GM12878 (cell line): ENCODE results near the gene UBE2E2. TPM values are rescaled to one million over a fixed set of nuclear protein-coding genes. Genes with fewer than 3 reads are reported as not detected.

Source experiments
- ATAC-seq: fragments of 200-7000 bp; cut with Tn5 transposase; 3 replicates; pipeline ENCODE4 v1.9.1; 2020; ENCODE audit warnings: mild to moderate bottlenecking, moderate library complexity
- BruUV-seq: library from RNA; stranded (reverse); fragments of 400-500 nt; replicated peaks from 2 replicates; lab custom pipeline; 2021; lab: Mats Ljungman, UMichigan
- CTCF ChIA-PET: fragments of 300-600 bp; sonication (Branson Sonifier 250); formaldehyde crosslinking; extraction: SDS; loops from one replicate; lab custom pipeline; 2021; ENCODE audit warnings: inconsistent platforms; lab: Yijun Ruan, JAX
- POLR2A ChIA-PET: fragments of 350-600 bp; formaldehyde crosslinking; extraction: SDS; loops from one replicate; lab custom pipeline; 2021; ENCODE audit warnings: inconsistent platforms; lab: Charles Lee
- RAD21 ChIA-PET: fragments of 300-600 bp; sonication (Branson Sonifier 250); formaldehyde crosslinking; loops from one replicate; lab custom pipeline; 2023; ENCODE audit warnings: antibody characterized with exemption; ENCODE audit not compliant: unreplicated experiment; lab: Charles Lee
- SMC1A ChIA-PET: fragments of 300-600 bp; sonication (Branson Sonifier 250); formaldehyde crosslinking; loops from one replicate; lab custom pipeline; 2023; ENCODE audit not compliant: unreplicated experiment, uncharacterized antibody; lab: Charles Lee
- DNase-seq: peaks from one replicate; pipeline ENCODE4 v3.0.0-alpha.2; 2011; ENCODE audit warnings: low read depth, low spot score
- FAIRE-seq: peaks from 3 replicates; lab custom pipeline; 2011; peaks lifted over from hg19 to GRCh38; lab: Jason Lieb, UNC
- H2AFZ ChIP-seq: 2 replicates; pipeline ENCODE4 v1.6.0; 2011; ENCODE audit warnings: low read depth, low read length, control low read depth; ENCODE audit not compliant: control insufficient read depth
- H3K27ac ChIP-seq: 2 replicates; pipeline ENCODE4 v1.5.1; 2011; ENCODE audit warnings: control low read depth; ENCODE audit not compliant: control insufficient read depth, insufficient read depth
- H3K27me3 ChIP-seq, 2 experiments: replicated peaks in 1 of 2; 2 replicates each; pipeline versions ENCODE4 v1.6.0 to v1.6.1; 2011; ENCODE audit warnings: low read length in 1 of 2; ENCODE audit not compliant: control insufficient read depth in 2 of 2, insufficient read depth in 2 of 2
- H3K36me3 ChIP-seq, 2 experiments: 2 replicates each; pipeline ENCODE4 v1.5.1; 2011; ENCODE audit warnings: low read length in 1 of 2; ENCODE audit not compliant: control insufficient read depth in 2 of 2, insufficient read depth in 2 of 2
- H3K4me1 ChIP-seq: 2 replicates; pipeline ENCODE4 v1.6.1; 2011; ENCODE audit warnings: mild to moderate bottlenecking, low read length, moderate library complexity, mixed read lengths; ENCODE audit not compliant: control insufficient read depth, insufficient read depth
- H3K4me2 ChIP-seq: 2 replicates; pipeline ENCODE4 v1.6.0; 2011; ENCODE audit warnings: control low read depth; ENCODE audit not compliant: control insufficient read depth, insufficient read depth
- H3K4me3 ChIP-seq: fragments of 200-600 bp; sonication (generic); 2 replicates; pipeline ENCODE4 v1.5.1; 2016
- H3K79me2 ChIP-seq: 2 replicates; pipeline ENCODE4 v1.6.0; 2011; ENCODE audit warnings: low read length; ENCODE audit not compliant: control insufficient read depth, insufficient read depth
- H3K9ac ChIP-seq: 2 replicates; pipeline ENCODE4 v1.8.0; 2011; ENCODE audit warnings: low read length, control low read depth, mixed read lengths; ENCODE audit not compliant: control insufficient read depth, insufficient read depth
- H3K9me3 ChIP-seq: replicated peaks from 3 replicates; pipeline ENCODE4 v1.5.1; 2011; ENCODE audit warnings: mild to moderate bottlenecking, low read length; ENCODE audit not compliant: control insufficient read depth, insufficient read depth
- H4K20me1 ChIP-seq: 2 replicates; pipeline ENCODE4 v1.6.0; 2011; ENCODE audit not compliant: control insufficient read depth, insufficient read depth
- MTA3 ChIP-seq: IDR thresholded peaks from 2 replicates; pipeline ENCODE4 v1.6.1; 2012; ENCODE audit warnings: low read length, inconsistent platforms, borderline replicate concordance
- WGBS: methylation state at CpG from one replicate; pipeline ENCODE4 v1.1.6; 2016; ENCODE audit warnings: low lambda C conversion rate; ENCODE audit not compliant: insufficient replicate concordance, insufficient coverage; ENCODE audit errors: missing lambda C conversion rate; 5-methylcytosine and 5-hydroxymethylcytosine counted together
- in situ Hi-C: fragments of 300-500 bp; cut with MboI; formaldehyde crosslinking; loops from 9 replicates; pipeline ENCODE4 v1.14.3; 2018; ENCODE audit warnings: mixed read lengths
- intact Hi-C: fragments of 100-400 bp; cut with micrococcal nuclease; formaldehyde crosslinking; loops from one replicate; pipeline ENCODE4 v1.14.2; 2022; ENCODE audit not compliant: unreplicated experiment
- polyA plus RNA-seq, 11 experiments: library from polyadenylated mRNA; depleted of rRNA in 4 of 11; unstranded in 6 of 11; stranded (reverse) in 5 of 11; fragments of >200 nt; fragmentation: Nextera tagmentation in 4 of 11; fragmentation: Illumina TruSeq in 1 of 11; extraction: Ambion mirVana in 4 of 11; extraction: Trizol in 1 of 11; gene quantifications; 1 replicate in 1 of 11; 2 replicates in 10 of 11; pipeline versions ENCODE4 v1.2.1 to v1.2.3, GENCODE V29; 2011 to 2016; ENCODE audit warnings: inconsistent platforms in 2 of 11, missing spikeins in 2 of 11, low read depth in 1 of 11
- total RNA-seq, 4 experiments: library from RNA; depleted of rRNA in 3 of 4; stranded (reverse); fragments of >200 nt in 3 of 4; fragmentation: Illumina TruSeq in 1 of 4; extraction: Trizol in 1 of 4; gene quantifications; 2 replicates each; pipeline versions ENCODE4 v1.2.1 to v1.2.3, GENCODE V29; 2013 to 2021
- TF ChIP-seq, protein P1 (sequence below): fragments of 450-650 bp; IDR thresholded peaks from 2 replicates; pipeline ENCODE4 v1.6.1; 2017; ENCODE audit warnings: mild to moderate bottlenecking, moderate library complexity

The UBE2E2 gene
- total and polyA plus RNA-seq, 10 of the 15 experiments (the other 5 are each of a cell fraction or from before 2014, with no cell fraction given) = 8.7 to 71.0 (median 36.4) TPM

- Histone ChIP-seq H3K79me2 (peaks cover 3% of the 10 kb centered on the region), H3K27ac (no peak overlapping the region), H3K27me3 (no peaks in the 10 kb centered on the region), H3K4me3 (no peak overlapping the region), H2AFZ (no peak overlapping the region), H3K36me3 (no peaks in the 10 kb centered on the region), H4K20me1 (no peaks in the 10 kb centered on the region), H3K9me3 (no peaks in the 10 kb centered on the region; the same call in 2 of the 3 replicates), H3K4me2 (no peak overlapping the region), H3K9ac (no peak overlapping the region), H3K4me1 (peaks cover 10% of the 10 kb centered on the region)
- in situ Hi-C loops = no loop called here
- ChIA-PET SMC1A (interaction anchor here (0.7 to 1.5 kb wide), 10 partner anchors 8 to 433 kb away, joined by 3 to 5 read pairs (median 3); no protein-coding TSS in a partner anchor), POLR2A (interaction anchor here (0.9 kb wide), 1 partner anchor 62 kb away, joined by 3 read pairs; no protein-coding TSS in a partner anchor), RAD21 (interaction anchor here (1.2 kb wide), 2 partner anchors 12 to 112 kb away, joined by 3 to 6 read pairs; no protein-coding TSS in a partner anchor), CTCF (interaction anchor here (0.9 to 1.8 kb wide), 3 partner anchors 9 to 498 kb away, joined by 3 to 7 read pairs (median 4); no protein-coding TSS in a partner anchor)
- TF ChIP-seq, protein P1, sequence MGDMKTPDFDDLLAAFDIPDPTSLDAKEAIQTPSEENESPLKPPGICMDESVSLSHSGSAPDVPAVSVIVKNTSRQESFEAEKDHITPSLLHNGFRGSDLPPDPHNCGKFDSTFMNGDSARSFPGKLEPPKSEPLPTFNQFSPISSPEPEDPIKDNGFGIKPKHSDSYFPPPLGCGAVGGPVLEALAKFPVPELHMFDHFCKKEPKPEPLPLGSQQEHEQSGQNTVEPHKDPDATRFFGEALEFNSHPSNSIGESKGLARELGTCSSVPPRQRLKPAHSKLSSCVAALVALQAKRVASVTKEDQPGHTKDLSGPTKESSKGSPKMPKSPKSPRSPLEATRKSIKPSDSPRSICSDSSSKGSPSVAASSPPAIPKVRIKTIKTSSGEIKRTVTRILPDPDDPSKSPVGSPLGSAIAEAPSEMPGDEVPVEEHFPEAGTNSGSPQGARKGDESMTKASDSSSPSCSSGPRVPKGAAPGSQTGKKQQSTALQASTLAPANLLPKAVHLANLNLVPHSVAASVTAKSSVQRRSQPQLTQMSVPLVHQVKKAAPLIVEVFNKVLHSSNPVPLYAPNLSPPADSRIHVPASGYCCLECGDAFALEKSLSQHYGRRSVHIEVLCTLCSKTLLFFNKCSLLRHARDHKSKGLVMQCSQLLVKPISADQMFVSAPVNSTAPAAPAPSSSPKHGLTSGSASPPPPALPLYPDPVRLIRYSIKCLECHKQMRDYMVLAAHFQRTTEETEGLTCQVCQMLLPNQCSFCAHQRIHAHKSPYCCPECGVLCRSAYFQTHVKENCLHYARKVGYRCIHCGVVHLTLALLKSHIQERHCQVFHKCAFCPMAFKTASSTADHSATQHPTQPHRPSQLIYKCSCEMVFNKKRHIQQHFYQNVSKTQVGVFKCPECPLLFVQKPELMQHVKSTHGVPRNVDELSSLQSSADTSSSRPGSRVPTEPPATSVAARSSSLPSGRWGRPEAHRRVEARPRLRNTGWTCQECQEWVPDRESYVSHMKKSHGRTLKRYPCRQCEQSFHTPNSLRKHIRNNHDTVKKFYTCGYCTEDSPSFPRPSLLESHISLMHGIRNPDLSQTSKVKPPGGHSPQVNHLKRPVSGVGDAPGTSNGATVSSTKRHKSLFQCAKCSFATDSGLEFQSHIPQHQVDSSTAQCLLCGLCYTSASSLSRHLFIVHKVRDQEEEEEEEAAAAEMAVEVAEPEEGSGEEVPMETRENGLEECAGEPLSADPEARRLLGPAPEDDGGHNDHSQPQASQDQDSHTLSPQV = no peak
- TF ChIP-seq MTA3 = no peak
- DNase-seq (no peak), FAIRE-seq (no peak), ATAC-seq (no peak)
- BruUV-seq = no TSS peak
- WGBS = 98% methylated on average over 6 of the region's 6 CpGs
- intact Hi-C loops = loop anchor here (5.0 kb wide), 1 partner anchor 122 kb away; no protein-coding TSS in a partner anchor
Observed at GRCh38 chr3:23329471-23330105, 126.5 kb downstream of the UBE2E2 start.
